IPS-15b (cell line): ENCODE measurements around the gene LGALS16.
"Not testable (repeated sequence)": the region's sequence is repeated elsewhere in the genome, so short reads cannot be mapped to it uniquely, and the experiment has no call there.

ENCODE experiments used
- H3K27me3 ChIP-seq: one replicate; pipeline ENCODE4 v1.6.1; 2013; ENCODE audit warnings: low read length; ENCODE audit not compliant: control insufficient read depth, insufficient read depth
- H3K36me3 ChIP-seq: one replicate; pipeline ENCODE4 v1.6.1; 2013; ENCODE audit warnings: low read length; ENCODE audit not compliant: control insufficient read depth, insufficient read depth
- H3K4me1 ChIP-seq: one replicate; pipeline ENCODE4 v1.6.1; 2013; ENCODE audit warnings: mild to moderate bottlenecking, low read length; ENCODE audit not compliant: control insufficient read depth, insufficient read depth
- H3K4me3 ChIP-seq: one replicate; pipeline ENCODE4 v1.5.1; 2013; ENCODE audit warnings: low read depth, low read length
- H3K9ac ChIP-seq: one replicate; pipeline ENCODE4 v1.6.1; 2013; ENCODE audit warnings: low read depth, mild to moderate bottlenecking, low read length
- H3K9me3 ChIP-seq: one replicate; pipeline ENCODE4 v1.6.1; 2013; ENCODE audit warnings: mild to moderate bottlenecking, low read length; ENCODE audit not compliant: control insufficient read depth, insufficient read depth

Gene LGALS16

GRCh38 chr19:39645800-39646411 is 9.8 kb upstream of the LGALS16 start:
- Histone ChIP-seq H3K9ac (no peak overlapping the region), H3K9me3 (no peaks in the 10 kb centered on the region), H3K4me1 (no peaks in the 10 kb centered on the region), H3K27me3 (peaks cover 5% of the 10 kb centered on the region), H3K4me3 (no peak overlapping the region), H3K36me3 (no peaks in the 10 kb centered on the region)

- Histone ChIP-seq H3K9me3 (no peaks in the 10 kb centered on the region), H3K4me3 (no peak overlapping the region), H3K4me1 (no peaks in the 10 kb centered on the region), H3K36me3 (no peaks in the 10 kb centered on the region), H3K27me3 (peaks cover 6% of the 10 kb centered on the region), H3K9ac (no peak overlapping the region)
These were observed 7.8 kb upstream of the LGALS16 start for GRCh38 chr19:39647918-39648317.

- Histone ChIP-seq H3K4me1 (no peaks in the 10 kb centered on the region), H3K4me3 (no peak overlapping the region), H3K27me3 (peaks cover 9% of the 10 kb centered on the region), H3K36me3 (no peaks in the 10 kb centered on the region), H3K9me3 (no peaks in the 10 kb centered on the region), H3K9ac (no peak overlapping the region)
These were observed 4.1 kb downstream of the LGALS16 start for GRCh38 chr19:39659791-39660190.

- Histone ChIP-seq H3K9ac (no peak overlapping the region), H3K9me3 (no peaks in the 10 kb centered on the region), H3K36me3 (no peaks in the 10 kb centered on the region), H3K4me3 (no peak overlapping the region), H3K27me3 (peaks cover 9% of the 10 kb centered on the region), H3K4me1 (no peaks in the 10 kb centered on the region)
These were observed 4.9 kb downstream of the LGALS16 start for GRCh38 chr19:39660661-39661060.

- peaks cover 2% of the 10 kb centered on the region for H3K27me3 ChIP-seq
- no peak overlapping the region for H3K9ac ChIP-seq
These were observed 5.9 kb downstream of the LGALS16 start for GRCh38 chr19:39661565-39661964.

GRCh38 chr19:39669860-39670259 is 14.1 kb downstream of the LGALS16 start:
- H3K27me3 ChIP-seq, H3K36me3 ChIP-seq, H3K9me3 ChIP-seq, H3K9ac ChIP-seq, H3K4me3 ChIP-seq: not testable (repeated sequence)
- H3K4me1 ChIP-seq: peaks cover 12% of the 10 kb centered on the region

More at GRCh38 chr19:39661565-39661964, 5.9 kb downstream of the LGALS16 start:
- no peak overlapping the region for H3K4me3 ChIP-seq
- no peaks in the 10 kb centered on the region for H3K4me1 ChIP-seq
- no peaks in the 10 kb centered on the region for H3K9me3 ChIP-seq
- H3K36me3 ChIP-seq: no peaks in the 10 kb centered on the region

- H3K9ac ChIP-seq: no peak overlapping the region
- H3K4me3 ChIP-seq: no peak overlapping the region
- H3K27me3 ChIP-seq: no peaks in the 10 kb centered on the region
- no peaks in the 10 kb centered on the region for H3K9me3 ChIP-seq
- H3K4me1 ChIP-seq: peaks cover 12% of the 10 kb centered on the region
- no peaks in the 10 kb centered on the region for H3K36me3 ChIP-seq
These were observed 15.3 kb downstream of the LGALS16 start for GRCh38 chr19:39670998-39671397.

GRCh38 chr19:39671739-39672363 is 16.1 kb downstream of the LGALS16 start:
- H3K9ac ChIP-seq: no peak overlapping the region
- no peaks in the 10 kb centered on the region for H3K9me3 ChIP-seq
- no peaks in the 10 kb centered on the region for H3K36me3 ChIP-seq
- H3K4me1 ChIP-seq: peaks cover 12% of the 10 kb centered on the region
- no peaks in the 10 kb centered on the region for H3K27me3 ChIP-seq
- no peak overlapping the region for H3K4me3 ChIP-seq

- peaks cover 12% of the 10 kb centered on the region for H3K4me1 ChIP-seq
- H3K9me3 ChIP-seq: no peaks in the 10 kb centered on the region
- no peaks in the 10 kb centered on the region for H3K36me3 ChIP-seq
- no peak overlapping the region for H3K4me3 ChIP-seq
- H3K9ac ChIP-seq: no peak overlapping the region
- no peaks in the 10 kb centered on the region for H3K27me3 ChIP-seq
These were observed 16.8 kb downstream of the LGALS16 start for GRCh38 chr19:39672473-39672872.

- not testable (repeated sequence) for H3K9me3 ChIP-seq, H3K9ac ChIP-seq, H3K4me3 ChIP-seq, H3K36me3 ChIP-seq, H3K27me3 ChIP-seq
- H3K4me1 ChIP-seq: peaks cover 12% of the 10 kb centered on the region
These were observed 18.1 kb downstream of the LGALS16 start for GRCh38 chr19:39673862-39674261.

GRCh38 chr19:39676004-39676403 is 20.3 kb downstream of the LGALS16 start:
- Histone ChIP-seq H3K4me1 (peaks cover 6% of the 10 kb centered on the region), H3K36me3 (no peaks in the 10 kb centered on the region), H3K27me3 (no peaks in the 10 kb centered on the region), H3K9ac (no peak overlapping the region), H3K4me3 (no peak overlapping the region), H3K9me3 (no peaks in the 10 kb centered on the region)
